Neural cell (in vitro differentiated cells): ENCODE data around the gene TICAM2. TPM values are rescaled to one million over a fixed set of nuclear protein-coding genes. Genes with fewer than 3 reads are reported as not detected.
"Not testable (repeated sequence)": the region's sequence is repeated elsewhere in the genome, so short reads cannot be mapped to it uniquely, and the experiment has no call there.

Experiments used
- H2AFZ ChIP-seq: fragments of 200-600, 300-800 bp; sonication (generic), shearing (Covaris generic); 2 replicates; pipeline ENCODE4 v1.6.0; 2014; ENCODE audit warnings: low read depth, mild to moderate bottlenecking, antibody characterized with exemption, low read length, moderate library complexity
- H3F3A ChIP-seq: fragments of 200-600 bp; shearing (Covaris generic); 2 replicates; pipeline ENCODE4 v1.6.1; 2016; ENCODE audit warnings: mild to moderate bottlenecking, moderate library complexity, mixed read lengths, antibody characterized with exemption, low read length; ENCODE audit not compliant: insufficient read depth, poor library complexity, severe bottlenecking
- H3K27ac ChIP-seq: fragments of 200-600, 300-800 bp; sonication (generic), shearing (Covaris generic); 2 replicates; pipeline ENCODE4 v1.5.1; 2014; ENCODE audit warnings: mild to moderate bottlenecking, low read length, moderate library complexity
- H3K27me3 ChIP-seq: fragments of 300-800, 200-600 bp; sonication (generic), shearing (Covaris generic); 2 replicates; pipeline ENCODE4 v1.6.0; 2014; ENCODE audit warnings: mild to moderate bottlenecking, low read depth, low read length, moderate library complexity; ENCODE audit not compliant: insufficient read depth
- H3K36me3 ChIP-seq: fragments of 300-800, 200-600 bp; sonication (generic), shearing (Covaris generic); 2 replicates; pipeline ENCODE4 v1.5.1; 2014; ENCODE audit warnings: mild to moderate bottlenecking, antibody characterized with exemption, low read length, moderate library complexity; ENCODE audit not compliant: insufficient read depth
- H3K4me2 ChIP-seq: fragments of 300-800, 200-600 bp; sonication (generic), shearing (Covaris generic); 2 replicates; pipeline ENCODE4 v1.6.0; 2014; ENCODE audit warnings: mild to moderate bottlenecking, low read length
- H3K4me3 ChIP-seq: fragments of 300-800, 200-600 bp; sonication (generic), shearing (Covaris generic); 2 replicates; pipeline ENCODE4 v1.5.1; 2014; ENCODE audit warnings: mild to moderate bottlenecking, low read length, moderate library complexity
- H3K79me2 ChIP-seq: fragments of 200-600 bp; shearing (Covaris generic); replicated peaks from 2 replicates; pipeline ENCODE4 v1.6.0; 2014; ENCODE audit warnings: mild to moderate bottlenecking, low read length, moderate library complexity; ENCODE audit not compliant: insufficient read depth
- H3K9ac ChIP-seq: fragments of 300-800, 200-600 bp; sonication (generic), shearing (Covaris generic); 2 replicates; pipeline ENCODE4 v1.6.1; 2016; ENCODE audit warnings: mild to moderate bottlenecking, low read length, mixed read lengths
- H3K9me2 ChIP-seq: fragments of 200-600 bp; shearing (Covaris generic); 2 replicates; pipeline ENCODE4 v1.6.1; 2016; ENCODE audit warnings: mild to moderate bottlenecking, low read length, mixed read lengths; ENCODE audit not compliant: insufficient read depth
- H3K9me3 ChIP-seq: fragments of 200-600, 300-800 bp; sonication (generic), shearing (Covaris generic); 2 replicates; pipeline ENCODE4 v1.6.1; 2016; ENCODE audit warnings: mild to moderate bottlenecking, mixed run types, low read length, moderate library complexity, mixed read lengths
- H4K20me1 ChIP-seq: fragments of 200-600 bp; shearing (Covaris generic); 2 replicates; pipeline ENCODE4 v1.6.1; 2016; ENCODE audit warnings: mild to moderate bottlenecking, mixed run types; ENCODE audit not compliant: insufficient read depth
- EP300 ChIP-seq: fragments of 450-650 bp; conservative IDR thresholded peaks from 2 replicates; pipeline ENCODE4 v1.6.1; 2014; ENCODE audit warnings: antibody characterized with exemption, mild to moderate bottlenecking, moderate library complexity; ENCODE audit not compliant: poor library complexity, severe bottlenecking
- EZH2 ChIP-seq: fragments of 200-600, 300-800 bp; shearing (Covaris generic), sonication (generic); IDR thresholded peaks from 2 replicates; pipeline ENCODE4 v1.6.1; 2014; ENCODE audit warnings: antibody characterized with exemption, low read length, borderline replicate concordance, mild to moderate bottlenecking; ENCODE audit not compliant: insufficient read depth, poor library complexity, severe bottlenecking
- MXI1 ChIP-seq: fragments of 450-650 bp; conservative IDR thresholded peaks from 2 replicates; pipeline ENCODE4 v1.6.1; 2014; ENCODE audit warnings: antibody characterized with exemption, mild to moderate bottlenecking; ENCODE audit not compliant: poor library complexity, severe bottlenecking
- POLR2AphosphoS5 ChIP-seq: IDR thresholded peaks from 2 replicates; pipeline ENCODE4 v1.6.1; 2012
- RAD21 ChIP-seq: fragments of 450-650 bp; conservative IDR thresholded peaks from 2 replicates; pipeline ENCODE4 v1.6.1; 2014; ENCODE audit warnings: antibody characterized with exemption, mild to moderate bottlenecking, moderate library complexity
- SMC3 ChIP-seq: fragments of 450-650 bp; conservative IDR thresholded peaks from 2 replicates; pipeline ENCODE4 v1.6.1; 2014; ENCODE audit warnings: antibody characterized with exemption, mild to moderate bottlenecking, moderate library complexity; ENCODE audit not compliant: poor library complexity
- TAF1 ChIP-seq: IDR thresholded peaks from 2 replicates; pipeline ENCODE4 v1.6.1; 2012; ENCODE audit warnings: low read depth
- polyA plus RNA-seq: library from polyadenylated mRNA; depleted of rRNA; stranded (reverse); fragments of >200 nt; gene quantifications from 2 replicates; pipeline ENCODE4 v1.2.3, GENCODE V29; 2014
- TF ChIP-seq, protein P1 (sequence below): IDR thresholded peaks from 2 replicates; pipeline ENCODE4 v1.6.1; 2012; ENCODE audit warnings: borderline replicate concordance
- TF ChIP-seq, protein P2 (sequence below): fragments of 450-650 bp; IDR thresholded peaks from 2 replicates; pipeline ENCODE4 v1.5.1; 2014; ENCODE audit warnings: antibody characterized with exemption, mild to moderate bottlenecking, moderate library complexity; ENCODE audit not compliant: poor library complexity, severe bottlenecking

TICAM2 gene
- polyA plus RNA-seq, 1 donor from 2014 or later = not detected

DNA sequence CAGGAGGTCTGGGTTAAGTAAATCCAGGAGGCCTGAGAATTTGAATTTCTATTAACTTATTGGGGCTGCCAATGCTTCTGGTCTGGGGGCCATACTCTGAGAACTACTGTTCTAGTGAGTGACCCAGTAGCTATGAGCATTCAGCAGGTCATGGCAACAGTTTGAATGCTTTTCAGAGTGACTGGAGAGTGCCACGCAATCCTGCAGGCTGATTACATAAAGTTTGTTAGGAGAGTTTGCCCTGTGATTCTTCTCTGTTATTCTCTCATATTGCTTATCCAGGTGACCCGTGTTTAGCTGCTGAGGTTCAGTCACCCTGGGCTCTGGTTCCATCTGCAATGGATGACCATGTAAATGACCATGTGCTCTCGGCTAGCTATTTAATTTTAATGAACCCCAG, 45.8 kb upstream of the TICAM2 start:
- Histone ChIP-seq H3K79me2 (no peaks in the 10 kb centered on the region), H3K36me3 (no peaks in the 10 kb centered on the region), H4K20me1 (no peaks in the 10 kb centered on the region), H3K4me3 (no peak overlapping the region), H3K27me3 (no peaks in the 10 kb centered on the region), H3K27ac (no peak overlapping the region), H2AFZ (no peak overlapping the region), H3K4me2 (no peak overlapping the region), H3K9me3 (no peaks in the 10 kb centered on the region), H3K9me2 (no peaks in the 10 kb centered on the region), H3F3A (no peaks in the 10 kb centered on the region), H3K9ac (no peak overlapping the region)
- TF ChIP-seq, protein P1, sequence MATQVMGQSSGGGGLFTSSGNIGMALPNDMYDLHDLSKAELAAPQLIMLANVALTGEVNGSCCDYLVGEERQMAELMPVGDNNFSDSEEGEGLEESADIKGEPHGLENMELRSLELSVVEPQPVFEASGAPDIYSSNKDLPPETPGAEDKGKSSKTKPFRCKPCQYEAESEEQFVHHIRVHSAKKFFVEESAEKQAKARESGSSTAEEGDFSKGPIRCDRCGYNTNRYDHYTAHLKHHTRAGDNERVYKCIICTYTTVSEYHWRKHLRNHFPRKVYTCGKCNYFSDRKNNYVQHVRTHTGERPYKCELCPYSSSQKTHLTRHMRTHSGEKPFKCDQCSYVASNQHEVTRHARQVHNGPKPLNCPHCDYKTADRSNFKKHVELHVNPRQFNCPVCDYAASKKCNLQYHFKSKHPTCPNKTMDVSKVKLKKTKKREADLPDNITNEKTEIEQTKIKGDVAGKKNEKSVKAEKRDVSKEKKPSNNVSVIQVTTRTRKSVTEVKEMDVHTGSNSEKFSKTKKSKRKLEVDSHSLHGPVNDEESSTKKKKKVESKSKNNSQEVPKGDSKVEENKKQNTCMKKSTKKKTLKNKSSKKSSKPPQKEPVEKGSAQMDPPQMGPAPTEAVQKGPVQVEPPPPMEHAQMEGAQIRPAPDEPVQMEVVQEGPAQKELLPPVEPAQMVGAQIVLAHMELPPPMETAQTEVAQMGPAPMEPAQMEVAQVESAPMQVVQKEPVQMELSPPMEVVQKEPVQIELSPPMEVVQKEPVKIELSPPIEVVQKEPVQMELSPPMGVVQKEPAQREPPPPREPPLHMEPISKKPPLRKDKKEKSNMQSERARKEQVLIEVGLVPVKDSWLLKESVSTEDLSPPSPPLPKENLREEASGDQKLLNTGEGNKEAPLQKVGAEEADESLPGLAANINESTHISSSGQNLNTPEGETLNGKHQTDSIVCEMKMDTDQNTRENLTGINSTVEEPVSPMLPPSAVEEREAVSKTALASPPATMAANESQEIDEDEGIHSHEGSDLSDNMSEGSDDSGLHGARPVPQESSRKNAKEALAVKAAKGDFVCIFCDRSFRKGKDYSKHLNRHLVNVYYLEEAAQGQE = no peak
- no peak for TF ChIP-seq POLR2AphosphoS5
- TF ChIP-seq RAD21 = no peak
- no peak for TF ChIP-seq MXI1
- no peak for TF ChIP-seq SMC3
- no peak for TF ChIP-seq EP300

DNA sequence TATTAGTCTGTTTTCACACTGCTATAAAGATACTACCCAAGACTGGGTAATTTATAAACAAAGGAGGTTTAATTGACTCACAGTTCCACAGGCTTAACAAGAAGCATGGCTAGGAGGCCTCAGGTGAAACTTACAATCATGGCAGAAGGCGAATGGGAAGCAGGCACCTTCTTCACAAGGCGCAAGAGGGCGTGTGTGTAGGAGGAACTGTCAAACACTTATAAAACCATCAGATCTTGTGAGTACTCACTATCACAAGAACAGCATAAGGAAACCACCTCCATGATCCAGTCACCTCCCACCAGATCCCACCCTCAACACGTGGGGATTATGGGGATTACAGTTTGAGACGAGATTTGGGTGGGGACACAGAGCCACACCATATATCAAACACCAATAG, 43.1 kb upstream of the TICAM2 start:
- H3K9me2 ChIP-seq, H3K27me3 ChIP-seq, H3F3A ChIP-seq, H4K20me1 ChIP-seq, H3K36me3 ChIP-seq, H3K27ac ChIP-seq, H3K9ac ChIP-seq, H3K79me2 ChIP-seq, H3K4me2 ChIP-seq, H3K4me3 ChIP-seq, H2AFZ ChIP-seq, H3K9me3 ChIP-seq: not testable (repeated sequence)

DNA sequence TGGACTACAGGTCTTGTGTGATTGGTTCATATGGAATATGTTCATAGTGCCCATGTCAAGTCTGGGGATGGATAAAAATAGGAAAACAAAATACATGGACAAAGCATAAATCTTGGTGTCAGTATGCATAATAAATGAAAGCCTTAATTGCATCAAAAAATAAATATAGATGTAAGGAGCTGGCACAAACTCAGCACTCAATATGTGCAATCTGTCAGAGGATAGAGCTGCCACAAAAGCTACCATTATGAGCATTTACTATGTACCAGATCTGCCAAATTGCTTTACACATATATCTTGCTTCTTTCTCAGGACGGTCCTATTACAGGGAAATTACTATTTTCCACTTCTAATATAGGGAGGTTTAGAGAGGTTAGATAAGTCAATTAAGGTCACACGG, 41.8 kb upstream of the TICAM2 start:
- Histone ChIP-seq H3K9me2 (no peaks in the 10 kb centered on the region), H3K4me2 (no peak overlapping the region), H3K36me3 (no peaks in the 10 kb centered on the region), H3K4me3 (no peak overlapping the region), H3K79me2 (no peaks in the 10 kb centered on the region), H4K20me1 (no peaks in the 10 kb centered on the region), H3K27me3 (no peaks in the 10 kb centered on the region), H3K9me3 (no peaks in the 10 kb centered on the region), H3K9ac (no peak overlapping the region), H2AFZ (no peak overlapping the region), H3K27ac (no peak overlapping the region), H3F3A (no peaks in the 10 kb centered on the region)
- TF ChIP-seq MXI1 (no peak), TAF1 (no peak), EP300 (no peak), EZH2 (no peak), RAD21 (no peak), SMC3 (no peak), POLR2AphosphoS5 (no peak)
- TF ChIP-seq, protein P2, sequence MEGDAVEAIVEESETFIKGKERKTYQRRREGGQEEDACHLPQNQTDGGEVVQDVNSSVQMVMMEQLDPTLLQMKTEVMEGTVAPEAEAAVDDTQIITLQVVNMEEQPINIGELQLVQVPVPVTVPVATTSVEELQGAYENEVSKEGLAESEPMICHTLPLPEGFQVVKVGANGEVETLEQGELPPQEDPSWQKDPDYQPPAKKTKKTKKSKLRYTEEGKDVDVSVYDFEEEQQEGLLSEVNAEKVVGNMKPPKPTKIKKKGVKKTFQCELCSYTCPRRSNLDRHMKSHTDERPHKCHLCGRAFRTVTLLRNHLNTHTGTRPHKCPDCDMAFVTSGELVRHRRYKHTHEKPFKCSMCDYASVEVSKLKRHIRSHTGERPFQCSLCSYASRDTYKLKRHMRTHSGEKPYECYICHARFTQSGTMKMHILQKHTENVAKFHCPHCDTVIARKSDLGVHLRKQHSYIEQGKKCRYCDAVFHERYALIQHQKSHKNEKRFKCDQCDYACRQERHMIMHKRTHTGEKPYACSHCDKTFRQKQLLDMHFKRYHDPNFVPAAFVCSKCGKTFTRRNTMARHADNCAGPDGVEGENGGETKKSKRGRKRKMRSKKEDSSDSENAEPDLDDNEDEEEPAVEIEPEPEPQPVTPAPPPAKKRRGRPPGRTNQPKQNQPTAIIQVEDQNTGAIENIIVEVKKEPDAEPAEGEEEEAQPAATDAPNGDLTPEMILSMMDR = no peak
- TF ChIP-seq, protein P1 = no peak
